Panc1 (cell line): ENCODE measurements around the gene SLC46A1. TPM values are rescaled to one million over a fixed set of nuclear protein-coding genes. Genes with fewer than 3 reads are reported as not detected.

Source experiments
- ATAC-seq: fragments of 200-7000 bp; cut with Tn5 transposase; 2 replicates; pipeline ENCODE4 v1.9.1; 2020; ENCODE audit warnings: mild to moderate bottlenecking, moderate library complexity
- BruUV-seq: library from RNA; stranded (reverse); fragments of 400-500 nt; replicated peaks from 2 replicates; lab custom pipeline; 2021; lab: Mats Ljungman, UMichigan
- CTCF ChIA-PET: fragments of 300-600 bp; sonication (Branson Sonifier 250); formaldehyde crosslinking; loops from one replicate; lab custom pipeline; 2022; ENCODE audit warnings: antibody characterized with exemption; lab: Charles Lee
- POLR2A ChIA-PET: fragments of 300-600 bp; sonication (Branson Sonifier 250); formaldehyde crosslinking; loops from one replicate; lab custom pipeline; 2022; ENCODE audit warnings: antibody characterized with exemption; lab: Charles Lee
- DNase-seq: peaks from one replicate; pipeline ENCODE4 v3.0.0-alpha.2; 2010; ENCODE audit warnings: low read depth, low spot score
- H3K27ac ChIP-seq: 2 replicates; pipeline ENCODE4 v1.5.1; 2011; ENCODE audit warnings: mild to moderate bottlenecking, low read length, inconsistent platforms
- H3K27me3 ChIP-seq: fragments of 200-500 bp; sonication (Bioruptor generic); 2 replicates; pipeline ENCODE4 v1.6.0; 2014; ENCODE audit warnings: low read length, inconsistent platforms; ENCODE audit not compliant: control insufficient read depth, insufficient read depth
- H3K36me3 ChIP-seq: fragments of 200-500 bp; sonication (Bioruptor generic); 2 replicates; pipeline ENCODE4 v1.5.1; 2014; ENCODE audit warnings: inconsistent platforms, mild to moderate bottlenecking, low read length, moderate library complexity; ENCODE audit not compliant: control insufficient read depth, insufficient read depth
- H3K4me1 ChIP-seq: 2 replicates; pipeline ENCODE4 v1.5.1; 2011; ENCODE audit warnings: inconsistent platforms, mild to moderate bottlenecking, low read length, moderate library complexity; ENCODE audit not compliant: control insufficient read depth, insufficient read depth
- H3K4me3 ChIP-seq, 2 experiments: 2 replicates each; pipeline ENCODE4 v1.5.1; 2011 to 2012; ENCODE audit warnings: low read depth in 2 of 2, low read length in 2 of 2, mild to moderate bottlenecking in 2 of 2, inconsistent platforms in 1 of 2, moderate library complexity in 1 of 2
- H3K9me3 ChIP-seq: fragments of 200-500 bp; sonication (Bioruptor generic); 2 replicates; pipeline ENCODE4 v1.5.1; 2014; ENCODE audit warnings: low read depth, mild to moderate bottlenecking, inconsistent platforms, low read length, moderate library complexity; ENCODE audit not compliant: control insufficient read depth, insufficient read depth
- POLR2AphosphoS5 ChIP-seq: IDR thresholded peaks from 2 replicates; pipeline ENCODE4 v1.6.1; 2012; ENCODE audit warnings: mild to moderate bottlenecking, low read depth, low read length, moderate library complexity
- SIN3A ChIP-seq: IDR thresholded peaks from 2 replicates; pipeline ENCODE4 v1.6.1; 2012; ENCODE audit warnings: low read depth, mild to moderate bottlenecking, low read length, moderate library complexity, borderline replicate concordance; ENCODE audit not compliant: insufficient read depth
- TCF7L2 ChIP-seq: IDR thresholded peaks from 2 replicates; pipeline ENCODE4 v1.6.1; 2011; ENCODE audit warnings: mild to moderate bottlenecking, low read depth, low read length, inconsistent platforms
- in situ Hi-C: cut with HindIII; loops from 2 replicates; pipeline ENCODE4 v1.10.0; 2016; ENCODE audit warnings: low sequenced_read_pairs, low pct_unique_long_range_greater_than_20kb
- intact Hi-C: fragments of 100-400 bp; cut with micrococcal nuclease; formaldehyde crosslinking; loops from one replicate; pipeline ENCODE4 v1.10.0; 2022; ENCODE audit not compliant: unreplicated experiment
- total RNA-seq: library from RNA; stranded (reverse); gene quantifications from one replicate; pipeline ENCODE4 v1.2.1, GENCODE V29; 2021; ENCODE audit not compliant: unreplicated experiment
- TF ChIP-seq, protein P1 (sequence below), 2 experiments: IDR thresholded peaks; 2 replicates each; pipeline ENCODE4 v1.6.1; 2011 to 2012; ENCODE audit warnings: low read depth in 2 of 2, control low read depth in 1 of 2, low read length in 1 of 2, mild to moderate bottlenecking in 1 of 2, moderate library complexity in 1 of 2; ENCODE audit not compliant: insufficient read depth in 1 of 2
- TF ChIP-seq, protein P2 (sequence below): fragments of 450-650 bp; IDR thresholded peaks from 2 replicates; pipeline ENCODE4 v1.5.1; 2017; ENCODE audit warnings: mild to moderate bottlenecking

The SLC46A1 gene
- total RNA-seq, 1 experiment from 2014 or later, result 16.9 TPM

DNA sequence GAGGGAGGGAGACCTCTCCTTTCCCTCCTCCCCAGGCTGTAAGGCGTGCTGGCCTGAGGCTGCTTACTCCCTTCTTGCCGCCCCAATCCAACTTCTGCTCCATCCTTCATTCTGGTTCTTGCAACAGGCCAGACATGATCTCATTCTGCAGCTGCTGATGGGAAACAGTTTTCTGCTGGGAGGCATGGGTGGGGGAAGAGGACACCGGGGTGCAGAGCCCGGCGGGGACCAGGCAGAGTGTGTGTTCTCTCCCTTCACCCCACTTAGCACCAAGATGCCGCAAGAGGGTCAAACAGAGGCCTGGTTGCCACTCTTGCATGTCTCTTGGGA, 33.1 kb downstream of the SLC46A1 start:
- ChIA-PET CTCF (no interaction called here), POLR2A (no interaction called here)
- DNase-seq, result no peak
- Histone ChIP-seq H3K4me1 (peaks cover 27% of the 10 kb centered on the region), H3K27ac (no peak overlapping the region), H3K9me3 (no peaks in the 10 kb centered on the region), H3K36me3 (no peaks in the 10 kb centered on the region), H3K4me3 (peak overlapping the region; percentile 65 to 93), H3K27me3 (no peaks in the 10 kb centered on the region)
- ATAC-seq, result no peak
- BruUV-seq, result no TSS peak
- intact Hi-C loops (no loop called here), in situ Hi-C loops (no loop called here)
- TF ChIP-seq, protein P1, sequence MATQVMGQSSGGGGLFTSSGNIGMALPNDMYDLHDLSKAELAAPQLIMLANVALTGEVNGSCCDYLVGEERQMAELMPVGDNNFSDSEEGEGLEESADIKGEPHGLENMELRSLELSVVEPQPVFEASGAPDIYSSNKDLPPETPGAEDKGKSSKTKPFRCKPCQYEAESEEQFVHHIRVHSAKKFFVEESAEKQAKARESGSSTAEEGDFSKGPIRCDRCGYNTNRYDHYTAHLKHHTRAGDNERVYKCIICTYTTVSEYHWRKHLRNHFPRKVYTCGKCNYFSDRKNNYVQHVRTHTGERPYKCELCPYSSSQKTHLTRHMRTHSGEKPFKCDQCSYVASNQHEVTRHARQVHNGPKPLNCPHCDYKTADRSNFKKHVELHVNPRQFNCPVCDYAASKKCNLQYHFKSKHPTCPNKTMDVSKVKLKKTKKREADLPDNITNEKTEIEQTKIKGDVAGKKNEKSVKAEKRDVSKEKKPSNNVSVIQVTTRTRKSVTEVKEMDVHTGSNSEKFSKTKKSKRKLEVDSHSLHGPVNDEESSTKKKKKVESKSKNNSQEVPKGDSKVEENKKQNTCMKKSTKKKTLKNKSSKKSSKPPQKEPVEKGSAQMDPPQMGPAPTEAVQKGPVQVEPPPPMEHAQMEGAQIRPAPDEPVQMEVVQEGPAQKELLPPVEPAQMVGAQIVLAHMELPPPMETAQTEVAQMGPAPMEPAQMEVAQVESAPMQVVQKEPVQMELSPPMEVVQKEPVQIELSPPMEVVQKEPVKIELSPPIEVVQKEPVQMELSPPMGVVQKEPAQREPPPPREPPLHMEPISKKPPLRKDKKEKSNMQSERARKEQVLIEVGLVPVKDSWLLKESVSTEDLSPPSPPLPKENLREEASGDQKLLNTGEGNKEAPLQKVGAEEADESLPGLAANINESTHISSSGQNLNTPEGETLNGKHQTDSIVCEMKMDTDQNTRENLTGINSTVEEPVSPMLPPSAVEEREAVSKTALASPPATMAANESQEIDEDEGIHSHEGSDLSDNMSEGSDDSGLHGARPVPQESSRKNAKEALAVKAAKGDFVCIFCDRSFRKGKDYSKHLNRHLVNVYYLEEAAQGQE (IDR thresholded peaks at IDR 0.05; ENCODE audit: insufficient read depth in 1 of 2, low read depth in 2 of 2, low read length in 1 of 2), result no peak
- TF ChIP-seq SIN3A (no peak), POLR2AphosphoS5 (no peak), TCF7L2 (no peak)
- TF ChIP-seq, protein P2, sequence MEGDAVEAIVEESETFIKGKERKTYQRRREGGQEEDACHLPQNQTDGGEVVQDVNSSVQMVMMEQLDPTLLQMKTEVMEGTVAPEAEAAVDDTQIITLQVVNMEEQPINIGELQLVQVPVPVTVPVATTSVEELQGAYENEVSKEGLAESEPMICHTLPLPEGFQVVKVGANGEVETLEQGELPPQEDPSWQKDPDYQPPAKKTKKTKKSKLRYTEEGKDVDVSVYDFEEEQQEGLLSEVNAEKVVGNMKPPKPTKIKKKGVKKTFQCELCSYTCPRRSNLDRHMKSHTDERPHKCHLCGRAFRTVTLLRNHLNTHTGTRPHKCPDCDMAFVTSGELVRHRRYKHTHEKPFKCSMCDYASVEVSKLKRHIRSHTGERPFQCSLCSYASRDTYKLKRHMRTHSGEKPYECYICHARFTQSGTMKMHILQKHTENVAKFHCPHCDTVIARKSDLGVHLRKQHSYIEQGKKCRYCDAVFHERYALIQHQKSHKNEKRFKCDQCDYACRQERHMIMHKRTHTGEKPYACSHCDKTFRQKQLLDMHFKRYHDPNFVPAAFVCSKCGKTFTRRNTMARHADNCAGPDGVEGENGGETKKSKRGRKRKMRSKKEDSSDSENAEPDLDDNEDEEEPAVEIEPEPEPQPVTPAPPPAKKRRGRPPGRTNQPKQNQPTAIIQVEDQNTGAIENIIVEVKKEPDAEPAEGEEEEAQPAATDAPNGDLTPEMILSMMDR, result no peak

DNA sequence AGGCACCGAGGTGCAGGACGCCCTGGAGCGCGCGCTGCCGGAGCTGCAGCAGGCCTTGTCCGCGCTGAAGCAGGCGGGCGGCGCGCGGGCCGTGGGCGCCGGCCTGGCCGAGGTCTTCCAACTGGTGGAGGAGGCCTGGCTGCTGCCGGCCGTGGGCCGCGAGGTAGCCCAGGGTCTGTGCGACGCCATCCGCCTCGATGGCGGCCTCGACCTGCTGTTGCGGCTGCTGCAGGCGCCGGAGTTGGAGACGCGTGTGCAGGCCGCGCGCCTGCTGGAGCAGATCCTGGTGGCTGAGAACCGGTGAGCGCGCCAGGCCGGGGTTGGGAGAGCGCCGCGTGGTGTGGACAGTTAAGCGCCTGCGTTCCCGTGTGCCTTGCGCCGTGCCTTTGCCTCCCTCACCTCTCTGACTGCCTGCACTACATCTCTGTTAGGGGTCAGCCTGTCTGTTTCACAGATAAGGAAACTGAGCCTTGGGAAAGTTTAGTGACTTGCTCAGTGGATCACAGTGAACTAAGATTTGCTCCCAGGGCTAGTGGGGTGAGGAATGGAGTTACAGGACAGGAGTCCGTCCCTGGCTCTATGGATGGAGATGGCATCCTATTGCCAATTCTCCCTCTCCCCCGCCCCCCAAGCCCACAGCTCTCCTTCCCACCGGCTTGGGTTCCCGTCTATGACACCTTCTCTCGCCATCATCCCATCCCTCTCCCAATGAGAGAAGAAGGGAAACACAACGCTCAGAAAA, 33.6 kb downstream of the SLC46A1 start:
- TF ChIP-seq, protein P1 (IDR thresholded peaks at IDR 0.05; ENCODE audit: insufficient read depth in 1 of 2, low read depth in 2 of 2, low read length in 1 of 2), result 0 out of 4 replicates have a peak, but pooled peaks of 1 of the 2 experiments have one; percentile 8
- no peak for TF ChIP-seq POLR2AphosphoS5
- no TSS peak for BruUV-seq
- in situ Hi-C loops, result no loop called here
- ChIA-PET CTCF (no interaction called here), POLR2A (interaction anchor here (0.7 kb wide), 1 partner anchor 103 kb away, joined by 5 read pairs; no protein-coding TSS in a partner anchor)
- peak overlapping the region; percentile 65 to 93 for H3K4me3 ChIP-seq
- no peak for DNase-seq
- H3K36me3 ChIP-seq, result no peaks in the 10 kb centered on the region
- H3K9me3 ChIP-seq, result no peaks in the 10 kb centered on the region
- no peaks in the 10 kb centered on the region for H3K27me3 ChIP-seq
- peak; percentile 30 for ATAC-seq
- H3K27ac ChIP-seq, result no peak overlapping the region
- intact Hi-C loops, result no loop called here
- peaks cover 27% of the 10 kb centered on the region for H3K4me1 ChIP-seq
